Stimulated activated CD8-positive, alpha-beta memory T cell treated with anti-CD3 and anti-CD28 coated beads, Interleukin-7, amount 100 ng/mL, for 1 hour (primary cell): ENCODE measurements around the gene SLC4A11.

ENCODE experiments used
- DNase-seq, 2 donors: peaks; one replicate each; pipeline ENCODE4 v3.0.0-alpha.2; 2020; ENCODE audit warnings: low read depth in 2 of 2

The SLC4A11 gene

DNA sequence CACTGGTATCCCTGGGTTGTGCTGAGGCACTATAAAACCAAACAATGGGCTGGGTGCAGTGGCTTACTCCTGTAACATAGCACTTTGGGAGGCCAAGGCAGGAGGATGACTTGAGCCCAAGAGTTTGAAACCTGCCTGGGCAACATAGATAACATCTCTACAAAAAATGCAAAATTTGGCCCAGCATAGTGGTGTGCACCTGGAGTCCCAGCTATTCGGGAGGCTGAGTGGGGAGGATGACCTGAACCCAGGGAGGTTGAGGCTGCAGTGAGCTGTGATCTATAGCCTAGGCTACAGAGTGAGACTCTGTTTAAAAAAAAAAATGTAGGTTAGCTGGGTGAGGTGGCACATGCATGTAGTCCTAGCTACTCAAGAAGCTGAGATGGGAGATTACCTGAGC is 7.7 kb upstream of the SLC4A11 start:
- DNase-seq = no peak

DNA sequence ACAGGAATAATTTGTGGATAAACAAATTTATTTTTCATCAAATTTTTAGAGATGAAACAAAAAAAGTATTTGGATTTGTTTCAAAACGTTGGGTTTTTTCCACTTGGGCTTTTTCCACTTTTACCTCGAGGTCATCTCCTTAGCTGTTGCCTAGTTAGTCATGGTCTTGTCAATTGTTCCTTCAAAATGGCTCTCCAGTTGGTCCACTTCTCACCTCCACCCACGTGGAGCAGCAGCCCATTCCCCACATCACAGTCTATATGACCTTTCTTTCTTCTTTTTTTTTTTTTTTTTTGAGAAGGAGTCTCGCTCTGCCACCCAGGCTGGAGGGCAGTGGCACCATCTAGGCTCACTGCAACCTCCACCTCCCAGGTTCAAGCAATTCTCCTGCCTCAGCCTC is 6.7 kb upstream of the SLC4A11 start:
- DNase-seq = no peak

DNA sequence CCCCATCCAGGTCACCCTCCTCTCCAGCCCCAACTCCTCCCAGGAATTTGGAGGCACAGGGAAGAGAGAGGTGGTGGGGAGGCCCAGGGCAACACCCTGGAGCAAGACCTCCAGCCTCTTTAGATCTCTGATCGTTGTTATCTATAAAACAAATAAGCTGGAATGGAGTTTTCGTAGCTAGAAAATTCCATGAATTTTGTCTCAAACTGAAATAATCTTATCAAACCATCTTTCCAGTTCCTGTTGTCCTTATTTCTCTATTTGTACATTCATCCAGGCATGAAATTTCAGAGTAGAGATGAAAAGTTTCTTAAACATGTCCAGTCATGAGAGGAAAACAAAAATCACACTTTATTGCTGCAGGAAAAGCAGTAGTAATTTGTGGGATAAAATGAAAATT is 6.2 kb upstream of the SLC4A11 start:
- DNase-seq = no peak

DNA sequence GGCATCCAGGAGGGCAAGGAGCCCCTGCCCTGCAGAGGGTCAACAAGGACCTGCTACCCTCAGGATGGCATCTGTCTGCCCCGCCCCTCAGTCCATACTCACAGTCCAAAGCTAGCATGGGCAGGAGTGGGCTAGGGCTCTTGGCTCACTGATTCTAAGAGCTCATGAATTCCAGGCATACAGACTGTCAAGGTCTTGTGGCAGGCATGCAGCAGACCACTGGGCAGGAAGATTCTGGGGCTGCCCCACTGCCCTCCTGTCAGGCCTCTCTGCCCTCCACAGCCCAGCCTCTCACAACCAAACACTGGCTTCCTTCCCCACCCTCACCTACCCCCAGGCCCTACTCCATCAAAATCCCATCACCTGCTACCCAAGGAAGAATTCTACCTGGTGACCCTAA is 5.6 kb upstream of the SLC4A11 start:
- no peak for DNase-seq

DNA sequence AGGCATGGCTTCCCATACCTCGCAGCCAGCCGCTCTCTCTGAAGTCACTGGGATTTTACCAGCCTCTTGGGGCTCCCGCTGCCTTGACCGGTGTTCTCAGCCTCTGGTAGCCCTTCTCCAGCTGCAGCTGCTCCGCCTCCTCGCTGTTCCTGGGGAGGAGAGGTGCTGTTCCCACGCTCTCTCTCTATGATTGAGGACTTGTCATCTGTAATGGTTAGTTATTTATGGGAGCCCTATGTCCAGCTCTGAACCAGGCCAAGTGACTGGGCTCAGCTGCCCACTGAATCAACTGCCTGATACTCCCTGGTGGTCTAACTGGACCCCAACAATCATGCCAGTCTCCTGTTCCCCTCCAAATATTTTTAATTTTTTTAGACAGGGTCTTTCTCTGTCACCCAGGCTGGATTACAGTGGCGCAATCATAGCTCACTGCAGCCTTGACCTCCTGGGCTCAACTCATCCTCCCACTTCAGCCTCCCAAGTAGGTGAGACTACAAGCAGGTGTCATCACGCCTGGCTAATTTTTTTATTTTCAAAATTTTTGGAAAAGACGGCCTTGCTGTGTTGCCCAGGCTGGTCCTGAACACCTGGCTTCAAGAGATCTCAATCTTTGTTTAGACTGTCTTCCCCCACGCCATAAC is 4.8 kb upstream of the SLC4A11 start:
- DNase-seq = no peak

DNA sequence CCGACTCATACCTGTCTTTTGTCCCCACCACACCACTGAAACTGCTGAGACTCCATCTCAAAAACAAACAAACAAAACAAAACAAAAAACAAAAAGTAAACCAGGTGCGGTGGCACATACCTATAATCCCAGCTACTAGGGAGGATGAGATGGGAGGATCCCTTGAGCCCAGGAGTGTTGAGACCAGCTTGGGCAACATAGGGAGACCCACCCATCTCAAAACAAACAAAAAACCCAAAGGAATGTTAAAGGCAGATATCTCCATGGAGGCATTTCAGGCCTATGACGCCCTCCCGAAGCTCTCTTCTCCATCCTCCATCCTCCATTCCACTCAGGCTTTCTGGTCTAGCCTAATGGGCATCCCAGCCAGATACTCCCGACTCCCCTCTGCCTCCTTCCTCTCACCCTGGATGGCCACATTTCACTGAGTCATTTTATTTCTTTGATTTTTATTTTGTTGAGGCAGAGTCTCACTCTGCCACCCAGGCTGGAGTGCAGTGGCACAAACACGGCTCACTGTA is 3.2 kb upstream of the SLC4A11 start:
- no peak for DNase-seq

DNA sequence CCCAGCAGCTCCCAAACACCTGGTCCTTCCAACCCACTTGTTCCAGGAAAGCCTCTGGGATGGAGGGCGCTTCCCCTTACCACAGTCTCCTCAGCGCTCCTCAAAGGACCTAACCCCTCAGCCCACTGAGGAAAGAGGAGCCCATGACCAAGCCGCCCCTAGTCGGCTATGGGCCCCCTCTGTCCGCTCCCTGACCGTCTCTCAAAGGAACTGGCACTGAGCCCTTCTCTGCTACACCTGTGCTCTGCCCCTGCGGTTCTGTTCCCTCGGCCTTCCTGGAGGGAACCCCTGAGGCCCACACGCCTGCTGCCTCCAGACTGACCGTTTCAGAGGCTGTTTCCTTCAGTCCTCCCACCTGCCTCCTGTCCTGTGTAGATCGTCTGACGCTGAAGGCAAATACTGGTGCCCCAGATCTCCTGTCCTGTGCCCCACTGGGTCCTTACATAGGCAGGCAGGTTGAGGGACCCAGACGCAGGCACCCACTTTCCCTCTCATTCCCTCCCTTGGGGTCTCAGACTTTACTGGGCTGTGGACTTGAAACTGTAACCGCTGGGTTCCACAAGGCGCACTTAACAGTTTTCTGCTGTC is 1.9 kb upstream of the SLC4A11 start:
- DNase-seq = no peak

DNA sequence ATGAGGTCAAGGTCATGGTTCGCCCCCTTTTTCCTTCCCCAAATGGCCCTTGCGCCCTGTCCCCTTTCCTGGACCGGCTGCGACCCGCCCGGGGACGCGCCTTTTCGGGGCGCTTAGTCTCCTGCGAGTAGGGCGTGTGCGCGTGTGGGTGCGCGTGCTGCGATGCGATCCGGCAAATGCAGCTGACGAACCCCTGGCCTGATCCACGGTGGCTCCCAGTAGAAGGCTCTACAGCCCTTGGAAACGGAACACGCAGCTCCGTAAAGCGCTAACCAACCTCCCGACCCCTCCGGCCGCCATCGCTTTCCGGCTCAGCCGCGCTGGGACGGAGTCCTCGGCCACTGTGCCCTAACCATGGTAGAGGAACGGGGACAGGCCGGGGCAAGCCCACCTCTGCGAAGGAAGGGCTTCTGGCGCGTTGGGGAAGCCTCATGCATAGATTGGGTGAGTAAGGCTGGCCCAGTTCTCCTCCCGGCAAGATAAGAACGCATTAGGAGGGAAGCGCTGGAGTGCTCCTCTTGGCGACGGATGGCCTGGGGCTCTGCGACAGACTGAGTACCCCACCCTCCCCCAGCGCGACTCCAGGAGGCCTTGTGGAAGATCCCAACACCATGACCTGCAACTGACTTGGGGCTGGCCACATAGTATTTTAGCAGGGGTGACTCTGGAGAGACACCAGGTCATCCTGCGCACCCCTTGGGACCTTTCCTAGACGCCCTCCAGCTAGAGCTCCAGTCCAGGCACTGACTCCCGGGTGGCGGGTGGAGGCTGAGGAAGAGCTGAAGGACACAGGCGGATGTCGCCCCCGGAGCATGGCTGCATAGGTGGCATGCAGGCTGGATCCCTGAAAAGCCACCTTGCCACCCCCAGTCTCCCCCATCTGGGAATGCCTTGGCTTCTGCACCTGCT is 1.1 kb upstream of the SLC4A11 start:
- DNase-seq = no peak

DNA sequence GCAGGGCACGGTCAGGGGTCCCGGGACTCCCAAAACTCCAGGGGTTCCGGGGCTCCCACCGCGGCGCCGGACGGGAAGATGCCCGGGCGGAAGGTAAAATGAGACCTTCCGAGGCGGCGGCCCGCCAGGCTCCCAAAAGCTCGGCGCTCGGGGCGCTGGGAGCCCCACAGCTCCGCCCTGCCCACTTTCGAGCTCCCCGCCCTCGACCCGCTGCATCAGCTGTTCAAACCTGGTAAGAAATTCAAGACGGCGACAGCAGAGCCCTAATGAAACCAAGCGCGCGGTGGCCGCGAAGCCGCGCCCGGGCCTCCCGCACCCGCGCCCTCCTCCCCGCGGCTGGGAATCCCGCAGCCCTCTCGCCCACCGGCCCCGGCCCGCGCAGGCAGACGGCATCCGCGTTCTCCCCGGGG is 369 bp downstream of the SLC4A11 start:
- DNase-seq = no peak

DNA sequence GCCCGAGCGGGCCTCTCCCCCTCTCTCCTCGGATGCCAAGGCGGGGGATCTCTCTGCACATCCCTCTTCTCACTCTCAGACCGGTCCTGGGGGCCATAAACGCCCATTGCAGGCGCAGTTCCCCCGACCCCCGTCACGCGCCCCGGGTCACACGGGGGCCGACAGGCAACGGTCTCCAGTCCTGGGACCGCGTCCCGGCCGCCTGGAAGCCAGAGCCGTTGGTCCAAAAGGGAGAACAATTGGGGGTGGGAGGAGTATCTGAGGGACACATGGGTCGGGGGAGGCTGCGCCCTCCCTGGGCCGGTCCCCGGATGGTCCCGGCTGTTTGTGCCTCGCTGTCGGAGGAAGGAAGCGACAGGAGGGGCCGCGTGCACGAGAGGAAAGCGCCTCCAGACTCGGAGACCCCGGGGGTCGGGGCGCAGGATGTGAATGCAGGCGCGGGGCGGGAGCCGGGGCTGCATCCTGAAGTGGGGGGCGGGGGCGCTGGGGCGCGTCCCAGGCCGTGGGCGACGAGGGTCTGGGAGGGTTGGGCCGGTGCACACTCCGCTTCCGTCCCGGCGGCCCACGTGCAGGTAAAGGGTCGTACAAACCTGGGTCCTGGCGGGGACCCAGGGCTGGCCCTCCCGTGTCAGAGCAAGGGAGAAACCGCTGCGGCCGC is 903 bp downstream of the SLC4A11 start:
- DNase-seq = no peak

DNA sequence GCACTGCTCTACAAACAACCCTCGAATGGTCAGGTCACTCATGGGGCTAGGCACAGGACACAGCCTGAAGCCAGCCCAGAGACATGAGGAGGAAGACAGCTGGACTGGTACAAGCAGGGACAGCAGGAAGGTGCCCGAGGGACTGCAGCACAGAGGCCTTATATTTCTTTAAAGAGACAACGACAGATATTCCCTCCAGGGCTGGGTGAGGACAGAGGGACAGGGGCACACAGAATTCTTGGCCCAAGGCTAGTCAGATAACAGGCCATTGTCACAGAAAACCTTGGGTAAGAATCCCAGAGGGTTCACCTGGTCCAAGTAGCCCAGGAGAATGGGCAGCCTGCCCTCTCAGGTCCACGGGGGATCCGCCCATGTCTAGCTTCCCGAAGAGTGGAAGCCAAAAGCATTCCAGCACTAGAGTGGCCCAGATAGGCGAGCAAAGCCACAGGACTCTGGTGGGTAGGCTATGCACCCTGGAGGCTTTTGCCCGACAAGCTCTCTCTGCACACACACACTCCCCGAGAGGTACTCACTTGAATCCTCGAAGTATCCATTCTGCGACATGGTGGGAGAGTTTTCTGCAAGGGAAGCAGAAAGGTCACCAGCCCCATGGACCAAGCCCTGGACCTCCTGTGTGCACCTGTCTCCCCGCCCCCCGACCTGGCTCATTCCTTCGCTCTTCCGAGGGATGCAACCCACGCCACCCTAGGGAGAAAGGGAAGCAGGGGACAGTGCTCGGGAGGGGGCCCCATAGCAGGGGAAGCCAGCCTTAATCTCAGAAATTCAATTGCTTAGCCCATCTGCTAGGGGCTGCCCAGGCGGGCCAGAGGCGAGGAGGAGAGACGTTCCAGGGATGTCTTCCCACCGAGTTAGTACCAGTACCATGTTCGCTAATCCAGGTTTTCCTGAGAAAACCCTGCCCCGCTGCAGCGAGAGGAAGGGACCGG is 1.7 kb downstream of the SLC4A11 start:
- no peak for DNase-seq

DNA sequence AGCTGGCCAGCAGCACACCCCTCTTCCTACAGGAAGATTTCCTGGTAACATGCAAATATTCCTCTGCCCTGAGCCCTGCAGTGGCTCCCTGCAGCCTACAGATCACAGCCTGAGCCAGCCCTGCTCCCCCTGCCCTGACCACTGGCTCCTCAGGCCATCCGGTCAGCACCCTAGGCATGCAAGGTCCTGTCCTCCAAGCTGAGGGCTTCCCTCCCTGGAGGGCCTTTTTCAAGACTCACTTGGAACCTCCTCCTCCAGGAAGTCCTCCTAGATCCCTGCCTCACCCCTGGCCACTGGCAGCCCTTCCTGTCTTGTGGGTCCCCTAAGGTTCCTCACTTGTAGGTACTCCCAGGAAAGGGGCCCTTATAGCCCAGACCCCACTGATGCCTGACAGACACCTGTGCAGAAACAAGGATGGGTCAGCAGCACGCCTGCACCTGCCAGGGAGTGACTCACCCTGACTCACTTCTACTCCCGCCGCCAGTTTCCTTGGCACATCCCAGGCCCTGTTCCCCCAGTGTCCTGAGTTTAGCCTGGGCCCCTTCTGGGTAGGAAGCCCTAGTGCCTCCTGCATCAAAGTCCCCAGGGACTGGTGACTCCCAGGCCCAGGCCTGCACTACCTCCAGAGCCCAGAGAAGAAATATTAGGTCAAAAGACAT is 3.2 kb downstream of the SLC4A11 start:
- DNase-seq = no peak

DNA sequence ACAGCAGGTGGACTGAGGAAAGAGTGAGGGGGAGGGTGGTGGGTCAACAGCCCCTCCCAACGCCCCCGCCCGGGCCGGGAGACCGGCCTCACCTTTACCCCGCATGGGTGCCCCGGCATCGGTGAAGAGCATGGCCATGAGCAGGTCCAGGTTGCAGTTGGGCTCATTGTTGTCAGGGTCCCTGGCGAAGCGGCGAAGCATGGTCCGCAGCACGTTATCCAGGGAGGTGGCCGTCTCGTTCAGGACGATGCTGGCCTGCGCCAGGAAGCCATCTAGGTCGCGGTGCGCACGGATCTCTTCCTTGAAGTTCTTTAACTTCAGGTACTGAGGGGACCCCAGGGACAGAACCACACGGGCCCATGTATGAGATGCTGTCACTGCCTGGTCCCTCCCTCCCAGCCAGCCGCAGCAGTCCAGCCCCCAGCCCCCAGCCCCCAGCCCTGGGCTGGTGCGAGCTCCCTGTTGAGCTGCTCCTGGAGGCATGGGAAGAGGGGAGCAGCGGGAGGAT is 4.9 kb downstream of the SLC4A11 start:
- no peak for DNase-seq

DNA sequence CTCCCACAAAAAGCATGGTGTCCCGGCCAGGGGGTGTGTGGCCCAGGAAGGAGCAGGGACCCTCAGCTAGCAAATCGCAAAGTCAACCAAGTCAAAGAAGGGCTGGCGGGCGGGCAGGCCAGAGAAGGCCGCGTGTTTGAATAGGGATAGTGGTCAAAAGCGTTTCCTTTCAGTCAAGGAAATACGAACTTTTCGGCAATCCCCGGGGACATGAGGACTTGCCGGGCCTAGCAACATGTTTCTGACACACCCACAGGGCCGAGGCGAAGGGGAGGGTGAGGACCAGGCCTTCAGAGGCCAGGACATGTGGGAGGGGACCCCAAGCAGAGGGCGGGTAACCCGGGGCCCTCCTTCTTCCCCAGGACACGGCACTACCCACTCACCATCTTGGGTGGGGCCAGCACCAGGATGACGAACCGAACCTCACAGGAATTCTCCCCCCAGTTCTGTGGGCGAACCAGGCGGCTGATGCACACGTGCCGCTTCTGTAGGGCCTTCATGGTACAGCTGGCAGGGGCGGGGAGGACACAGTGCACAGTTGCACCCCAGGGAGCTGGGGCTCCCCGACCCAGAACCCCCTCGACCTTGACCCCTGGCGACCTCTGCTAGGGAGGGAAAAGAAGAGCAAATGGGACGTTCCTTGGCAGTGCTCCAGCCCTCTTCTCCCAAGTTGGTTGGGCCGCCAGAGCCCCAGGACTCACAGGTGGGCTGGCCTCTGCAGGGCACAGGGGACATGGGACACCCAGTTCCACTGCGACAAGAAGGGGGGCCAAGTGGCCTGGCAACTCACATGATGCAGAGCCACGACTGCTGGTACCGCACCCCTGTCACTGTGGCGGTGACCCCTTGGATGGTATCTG is 5.6 kb downstream of the SLC4A11 start:
- DNase-seq = no peak

DNA sequence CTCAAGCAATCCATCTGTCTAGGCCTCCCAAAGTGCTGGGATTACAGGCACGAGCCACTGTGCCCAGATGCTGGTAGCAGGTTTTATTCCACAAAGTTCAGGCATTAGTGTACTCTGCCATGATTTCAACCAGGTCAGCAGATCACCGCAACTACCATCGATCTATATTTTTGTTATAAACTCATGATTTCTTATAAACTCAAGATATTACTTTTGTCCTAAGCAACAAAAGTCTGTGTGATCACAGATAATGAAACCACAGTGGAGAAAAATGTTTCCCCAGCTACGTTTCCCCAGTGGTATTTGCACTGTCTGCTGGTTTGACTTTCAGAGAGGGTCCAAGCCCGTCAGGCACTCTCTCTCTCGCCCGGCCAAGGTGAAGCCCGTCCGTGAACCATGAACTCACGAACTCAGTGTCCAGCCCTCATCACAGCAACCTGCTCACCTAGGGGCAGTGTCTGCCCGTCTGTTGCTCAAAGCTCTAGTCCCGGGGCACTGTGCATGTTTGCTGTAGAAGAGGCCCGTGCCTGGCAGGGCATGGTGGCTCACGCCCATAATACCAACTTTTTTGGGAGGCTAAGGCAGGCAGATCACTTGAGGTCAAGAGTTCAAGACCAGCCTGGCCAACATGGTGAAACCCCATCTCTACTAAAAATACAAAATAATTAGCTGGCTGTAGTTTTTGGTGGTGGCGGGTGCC is 7.0 kb downstream of the SLC4A11 start:
- no peak for DNase-seq

DNA sequence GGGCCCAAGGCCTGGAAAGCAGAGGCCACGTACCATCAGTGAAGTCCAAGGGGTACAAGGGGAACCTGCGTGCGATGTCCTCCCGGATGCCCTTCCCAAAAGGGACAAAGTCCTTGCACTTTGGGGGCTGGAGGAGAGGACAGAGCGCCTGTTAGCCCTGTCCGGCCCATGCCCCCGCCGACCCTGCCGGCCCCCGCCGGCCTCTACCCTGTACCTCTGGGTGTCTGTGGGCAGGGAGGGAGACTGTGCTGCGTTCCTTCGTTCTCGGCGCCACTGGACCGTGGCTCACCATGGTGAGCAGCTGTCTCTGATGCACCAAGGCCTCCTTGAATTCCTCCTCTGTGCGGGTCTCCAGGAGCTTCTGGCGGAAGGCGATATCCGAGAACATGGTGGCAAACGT is 7.9 kb downstream of the SLC4A11 start:
- DNase-seq = no peak

DNA sequence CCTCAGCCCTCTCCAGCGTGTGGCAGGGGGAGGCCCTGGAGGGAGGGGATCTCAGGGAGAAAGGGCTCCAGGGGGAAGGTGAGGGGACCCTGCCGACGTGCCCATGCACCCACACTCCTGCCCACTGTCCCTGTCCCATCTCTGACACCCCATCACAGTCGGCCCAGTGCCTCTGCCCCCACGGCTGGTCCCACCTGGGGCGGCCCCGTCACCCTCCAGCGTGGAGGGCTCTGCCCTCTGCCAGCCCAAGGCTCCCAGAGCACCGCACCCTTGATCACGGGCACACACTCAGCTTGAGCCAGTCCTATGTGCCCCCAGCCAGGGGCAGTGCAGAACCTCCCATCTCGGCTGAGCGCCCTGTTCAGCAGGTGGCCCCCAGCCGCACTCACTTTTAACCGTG is 9.2 kb downstream of the SLC4A11 start:
- DNase-seq = no peak

DNA sequence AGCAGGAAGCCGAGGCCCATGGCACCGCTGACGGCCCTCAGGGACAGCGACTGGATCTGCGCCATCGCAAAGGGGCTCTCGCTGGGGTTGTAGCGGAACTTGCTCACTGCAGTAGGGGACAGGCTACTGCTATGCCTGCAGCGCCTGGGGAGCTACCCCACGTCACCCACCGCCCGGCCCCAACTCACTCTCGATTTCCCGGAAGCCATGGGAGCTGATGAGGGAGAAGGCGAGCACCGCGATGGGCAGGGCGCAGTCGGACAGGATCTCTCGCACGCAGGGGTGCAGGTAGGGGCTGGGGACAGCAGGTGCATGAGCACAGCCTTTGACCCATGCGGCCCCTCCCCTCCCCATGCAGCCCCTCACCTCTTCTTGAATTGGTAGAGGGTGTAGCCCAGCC is 9.8 kb downstream of the SLC4A11 start:
- DNase-seq = no peak

DNA sequence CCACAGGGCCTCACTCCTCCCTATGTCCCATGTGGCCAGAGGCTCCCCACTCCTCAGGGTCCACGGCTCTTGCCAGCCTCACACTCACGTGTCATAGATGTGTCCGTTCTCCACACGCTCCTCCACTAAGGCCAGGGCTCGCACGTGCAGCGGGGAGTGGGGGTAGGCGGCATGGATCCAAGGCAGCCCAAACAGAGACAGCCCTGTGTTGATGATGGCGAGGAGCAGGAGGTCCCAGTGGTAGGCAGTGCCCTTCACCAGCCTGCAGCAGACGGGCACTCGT is 10.3 kb downstream of the SLC4A11 start:
- DNase-seq = no peak
